Esophagus squamous epithelium (tissue), 4 donors: ENCODE measurements around the gene BRIX1.

Experiments used
- POLR2A ChIP-seq, 4 donors: fragments of 450-650 bp; IDR thresholded peaks; one replicate each; pipeline ENCODE4 v1.6.1; 2017; ENCODE audit warnings: antibody characterized with exemption in 4 of 4, mild to moderate bottlenecking in 4 of 4, moderate library complexity in 3 of 4
- TF ChIP-seq, protein P1 (sequence below), 6 experiments: fragments of 450-650 bp in 4 of 6; fragments of 200-600 bp in 2 of 6; sonication (generic) in 2 of 6; IDR thresholded peaks; one replicate each; pipeline ENCODE4 v1.5.1; 2016 to 2019; ENCODE audit warnings: antibody characterized with exemption in 6 of 6, mild to moderate bottlenecking in 4 of 6, moderate library complexity in 4 of 6

DNA sequence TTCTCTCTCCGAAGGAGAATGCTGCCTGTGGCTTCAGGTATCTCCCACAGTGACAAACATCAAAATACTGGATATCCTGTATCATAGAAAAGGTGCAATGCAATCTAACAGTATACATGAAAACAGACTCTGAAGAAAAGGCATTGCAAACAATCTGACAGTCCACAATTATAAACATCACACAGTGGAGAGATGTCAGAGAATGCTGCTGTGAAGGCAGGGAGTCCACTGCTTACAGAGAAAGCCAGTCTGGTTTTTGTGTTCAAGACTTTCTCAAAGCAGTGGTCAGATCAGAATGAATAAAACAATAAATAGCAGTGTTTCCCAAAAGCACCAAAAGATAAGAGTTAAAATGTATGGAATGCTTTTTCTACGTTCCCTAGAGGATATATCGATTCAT is 47.9 kb upstream of the BRIX1 start:
- TF ChIP-seq, protein P1, sequence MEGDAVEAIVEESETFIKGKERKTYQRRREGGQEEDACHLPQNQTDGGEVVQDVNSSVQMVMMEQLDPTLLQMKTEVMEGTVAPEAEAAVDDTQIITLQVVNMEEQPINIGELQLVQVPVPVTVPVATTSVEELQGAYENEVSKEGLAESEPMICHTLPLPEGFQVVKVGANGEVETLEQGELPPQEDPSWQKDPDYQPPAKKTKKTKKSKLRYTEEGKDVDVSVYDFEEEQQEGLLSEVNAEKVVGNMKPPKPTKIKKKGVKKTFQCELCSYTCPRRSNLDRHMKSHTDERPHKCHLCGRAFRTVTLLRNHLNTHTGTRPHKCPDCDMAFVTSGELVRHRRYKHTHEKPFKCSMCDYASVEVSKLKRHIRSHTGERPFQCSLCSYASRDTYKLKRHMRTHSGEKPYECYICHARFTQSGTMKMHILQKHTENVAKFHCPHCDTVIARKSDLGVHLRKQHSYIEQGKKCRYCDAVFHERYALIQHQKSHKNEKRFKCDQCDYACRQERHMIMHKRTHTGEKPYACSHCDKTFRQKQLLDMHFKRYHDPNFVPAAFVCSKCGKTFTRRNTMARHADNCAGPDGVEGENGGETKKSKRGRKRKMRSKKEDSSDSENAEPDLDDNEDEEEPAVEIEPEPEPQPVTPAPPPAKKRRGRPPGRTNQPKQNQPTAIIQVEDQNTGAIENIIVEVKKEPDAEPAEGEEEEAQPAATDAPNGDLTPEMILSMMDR (IDR thresholded peaks at IDR 0.05): no peak
- TF ChIP-seq POLR2A (IDR thresholded peaks at IDR 0.05): no peak
